HEK293 (cell line): ENCODE data around the gene CNIH3.

Experiments used
- CTCF ChIA-PET: fragments of 350-600 bp; formaldehyde crosslinking; extraction: SDS; loops from one replicate; lab custom pipeline; 2021; ENCODE audit warnings: antibody characterized with exemption; lab: Yijun Ruan, JAX
- POLR2A ChIA-PET: fragments of 300-600 bp; formaldehyde crosslinking; extraction: SDS; loops from one replicate; lab custom pipeline; 2020; ENCODE audit warnings: antibody characterized with exemption, inconsistent platforms; lab: Yijun Ruan, JAX
- H3K27ac ChIP-seq: fragments of 200-500 bp; sonication (Bioruptor generic); 2 replicates; pipeline ENCODE4 v1.5.1; 2014; ENCODE audit warnings: low read depth, low read length, control low read depth, inconsistent platforms; ENCODE audit errors: extremely low read depth
- H3K36me3 ChIP-seq, 2 experiments: fragments of 200-500 bp in 1 of 2; sonication (Bioruptor generic) in 1 of 2; 1 replicate in 1 of 2; 2 replicates in 1 of 2; pipeline ENCODE4 v1.5.1; 2014 to 2017; ENCODE audit warnings: inconsistent platforms in 2 of 2, low read length in 2 of 2; ENCODE audit not compliant: control insufficient read depth in 2 of 2, insufficient read depth in 1 of 2
- H3K4me1 ChIP-seq: fragments of 200-500 bp; sonication (Bioruptor generic); 2 replicates; pipeline ENCODE4 v1.5.1; 2014; ENCODE audit warnings: mild to moderate bottlenecking, low read length, inconsistent platforms; ENCODE audit not compliant: control insufficient read depth, insufficient read depth
- H3K4me3 ChIP-seq: 2 replicates; pipeline ENCODE4 v1.5.1; 2011; ENCODE audit warnings: low read depth, mild to moderate bottlenecking, control low read depth, low read length, moderate library complexity
- H3K9me3 ChIP-seq: fragments of 200-500 bp; sonication (Bioruptor generic); 2 replicates; pipeline ENCODE4 v1.5.1; 2014; ENCODE audit warnings: low read depth, low read length, inconsistent platforms; ENCODE audit not compliant: control insufficient read depth, insufficient read depth
- AEBP2 ChIP-seq: fragments of 450-650 bp; formaldehyde crosslinking; IDR thresholded peaks from 2 replicates; pipeline ENCODE4 v1.5.1; 2016; ENCODE audit warnings: missing biosample characterization, missing genetic modification characterization, borderline replicate concordance
- KLF1 ChIP-seq: fragments of 450-650 bp; formaldehyde crosslinking; IDR thresholded peaks from 2 replicates; pipeline ENCODE4 v1.5.1; 2016; ENCODE audit warnings: missing biosample characterization, missing genetic modification characterization
- MEIS1 ChIP-seq: sonication (generic); formaldehyde crosslinking; IDR thresholded peaks from 2 replicates; pipeline ENCODE4 v1.8.1; 2022; ENCODE audit warnings: missing genetic modification reagents, mild to moderate bottlenecking, borderline replicate concordance
- MZF1 ChIP-seq: fragments of 450-650 bp; formaldehyde crosslinking; IDR thresholded peaks from 2 replicates; pipeline ENCODE4 v1.5.1; 2017; ENCODE audit warnings: missing biosample characterization, missing genetic modification characterization, borderline replicate concordance
- PRDM6 ChIP-seq: fragments of 450-650 bp; formaldehyde crosslinking; IDR thresholded peaks from 2 replicates; pipeline ENCODE4 v1.5.1; 2017; ENCODE audit warnings: missing biosample characterization, missing genetic modification characterization
- REST ChIP-seq: fragments of 450-650 bp; formaldehyde crosslinking; IDR thresholded peaks from 2 replicates; pipeline ENCODE4 v1.5.1; 2016; ENCODE audit warnings: missing biosample characterization, missing genetic modification characterization
- SALL2 ChIP-seq: fragments of 450-650 bp; formaldehyde crosslinking; IDR thresholded peaks from 2 replicates; pipeline ENCODE4 v1.5.0; 2017; ENCODE audit warnings: missing biosample characterization, mild to moderate bottlenecking, missing genetic modification characterization, borderline replicate concordance
- SP7 ChIP-seq: fragments of 450-650 bp; formaldehyde crosslinking; IDR thresholded peaks from 2 replicates; pipeline ENCODE4 v1.5.1; 2016; ENCODE audit warnings: missing biosample characterization, missing genetic modification characterization
- ZBTB10 ChIP-seq: fragments of 450-650 bp; formaldehyde crosslinking; IDR thresholded peaks from 2 replicates; pipeline ENCODE4 v1.5.1; 2016; ENCODE audit warnings: missing biosample characterization, missing genetic modification characterization
- ZBTB11 ChIP-seq: fragments of 450-650 bp; formaldehyde crosslinking; conservative IDR thresholded peaks from 2 replicates; pipeline ENCODE4 v1.5.1; 2016; ENCODE audit warnings: low read depth, missing biosample characterization, missing genetic modification characterization
- ZBTB6 ChIP-seq: fragments of 450-650 bp; formaldehyde crosslinking; IDR thresholded peaks from 2 replicates; pipeline ENCODE4 v1.5.1; 2017; ENCODE audit warnings: missing biosample characterization, missing genetic modification characterization
- ZNF221 ChIP-seq: fragments of 450-650 bp; formaldehyde crosslinking; IDR thresholded peaks from 2 replicates; pipeline ENCODE4 v1.5.1; 2017; ENCODE audit warnings: missing biosample characterization, missing genetic modification characterization, borderline replicate concordance
- ZNF324 ChIP-seq: fragments of 450-650 bp; formaldehyde crosslinking; IDR thresholded peaks from 2 replicates; pipeline ENCODE4 v1.5.1; 2016; ENCODE audit warnings: missing biosample characterization, missing genetic modification characterization
- ZNF354C ChIP-seq: fragments of 450-650 bp; formaldehyde crosslinking; IDR thresholded peaks from 2 replicates; pipeline ENCODE4 v1.5.1; 2016; ENCODE audit warnings: missing biosample characterization, missing genetic modification characterization, low read depth, borderline replicate concordance
- ZNF391 ChIP-seq: fragments of 450-650 bp; formaldehyde crosslinking; IDR thresholded peaks from 2 replicates; pipeline ENCODE4 v1.5.1; 2016; ENCODE audit warnings: low read depth, missing biosample characterization, missing genetic modification characterization, borderline replicate concordance
- ZNF701 ChIP-seq: fragments of 450-650 bp; formaldehyde crosslinking; IDR thresholded peaks from 2 replicates; pipeline ENCODE4 v1.5.1; 2016; ENCODE audit warnings: missing biosample characterization, missing genetic modification characterization
- ZNF747 ChIP-seq: fragments of 450-650 bp; formaldehyde crosslinking; IDR thresholded peaks from 2 replicates; pipeline ENCODE4 v1.5.1; 2016; ENCODE audit warnings: missing biosample characterization, missing genetic modification characterization
- ZNF777 ChIP-seq: fragments of 450-650 bp; formaldehyde crosslinking; IDR thresholded peaks from 2 replicates; pipeline ENCODE4 v1.5.1; 2017; ENCODE audit warnings: missing biosample characterization, missing genetic modification characterization, borderline replicate concordance
- ZNF843 ChIP-seq: fragments of 450-650 bp; formaldehyde crosslinking; IDR thresholded peaks from 2 replicates; pipeline ENCODE4 v1.5.1; 2016; ENCODE audit warnings: missing biosample characterization, missing genetic modification characterization

The CNIH3 gene

GRCh38 chr1:224770336-224770693 is 154.2 kb downstream of the CNIH3 start (continued):
- TF ChIP-seq ZBTB6 (no peak), PRDM6 (tag by site-specific recombination) (peak; percentile 36; the same call in 1 of the 2 replicates), ZBTB11 (tag by site-specific recombination) (no peak), MZF1 (tag by site-specific recombination) (no peak)

- ChIA-PET POLR2A (no interaction called here), CTCF (no interaction called here)
- H3K4me3 ChIP-seq: no peak overlapping the region
Observed at GRCh38 chr1:224773646-224774045, 157.5 kb downstream of the CNIH3 start.

More at GRCh38 chr1:224773646-224774045, 157.5 kb downstream of the CNIH3 start:
- Histone ChIP-seq H3K4me1 (peaks cover 4% of the 10 kb centered on the region; the same call in 1 of the 2 replicates), H3K27ac (no peak overlapping the region), H3K9me3 (no peaks in the 10 kb centered on the region), H3K36me3 (no peaks in the 10 kb centered on the region)
- no peak for TF ChIP-seq ZNF701 (tag by site-specific recombination)
- TF ChIP-seq ZNF354C (tag by site-specific recombination): no peak
- no peak for TF ChIP-seq MEIS1 (CRISPR knock-in tag)
- TF ChIP-seq ZNF324 (tag by site-specific recombination): no peak
- no peak for TF ChIP-seq SP7 (tag by site-specific recombination)
- no peak for TF ChIP-seq ZBTB10 (tag by site-specific recombination)
- TF ChIP-seq ZNF391 (tag by site-specific recombination): no peak
- no peak for TF ChIP-seq ZNF747 (tag by site-specific recombination)
- TF ChIP-seq ZNF221: no peak
- TF ChIP-seq ZNF843: no peak
- TF ChIP-seq REST: no peak
- no peak for TF ChIP-seq ZNF777 (tag by site-specific recombination)
- TF ChIP-seq AEBP2: no peak
- TF ChIP-seq SALL2 (tag by site-specific recombination): no peak
- TF ChIP-seq KLF1 (tag by site-specific recombination): no peak
